Ovary (tissue), 3 donors: ENCODE data around the gene FBXO30.

Experiments used
- CTCF ChIP-seq, 3 donors: fragments of 450-650 bp in 2 of 3; fragments of 200-600 bp in 1 of 3; IDR thresholded peaks; one replicate each; pipeline versions ENCODE4 v1.5.1 to v1.8.0; 2016 to 2022; ENCODE audit warnings: antibody characterized with exemption in 3 of 3, mild to moderate bottlenecking in 1 of 3
- EP300 ChIP-seq: sonication (generic); formaldehyde crosslinking; IDR thresholded peaks from one replicate; pipeline ENCODE4 v1.6.1; 2017; ENCODE audit warnings: antibody characterized with exemption
- donor health status: DM: no; HTN: no; CAD: no.

GRCh38 chr6:145819994-145820393 lies 5.4 kb upstream of the FBXO30 start:
- TF ChIP-seq EP300, result no peak
- no peak for TF ChIP-seq CTCF (IDR thresholded peaks at IDR 0.05)
